HL-60 (cell line): ENCODE measurements around the gene POM121.
"Not testable (repeated sequence)": the region's sequence is repeated elsewhere in the genome, so short reads cannot be mapped to it uniquely, and the experiment has no call there.

Source experiments
- DNase-seq, 2 experiments: peaks; one replicate each; pipeline ENCODE4 v3.0.0-alpha.2; 2010 to 2020; ENCODE audit warnings: low read depth in 1 of 2, low spot score in 1 of 2
- H3K27ac ChIP-seq: fragments of 250-450 bp; sonication (Bioruptor Pico); replicated peaks from 2 replicates; pipeline ENCODE4 v1.5.1; 2020; ENCODE audit warnings: mild to moderate bottlenecking, moderate library complexity
- H3K27me3 ChIP-seq: fragments of 250-450 bp; sonication (Bioruptor Pico); 2 replicates; pipeline ENCODE4 v1.5.1; 2021; ENCODE audit warnings: mild to moderate bottlenecking, moderate library complexity; ENCODE audit not compliant: insufficient read depth, poor library complexity, severe bottlenecking
- H3K4me3 ChIP-seq: replicated peaks from 2 replicates; pipeline ENCODE4 v1.5.1; 2011; ENCODE audit warnings: mild to moderate bottlenecking, control low read depth, low read length; ENCODE audit not compliant: insufficient read depth

The POM121 gene

DNA sequence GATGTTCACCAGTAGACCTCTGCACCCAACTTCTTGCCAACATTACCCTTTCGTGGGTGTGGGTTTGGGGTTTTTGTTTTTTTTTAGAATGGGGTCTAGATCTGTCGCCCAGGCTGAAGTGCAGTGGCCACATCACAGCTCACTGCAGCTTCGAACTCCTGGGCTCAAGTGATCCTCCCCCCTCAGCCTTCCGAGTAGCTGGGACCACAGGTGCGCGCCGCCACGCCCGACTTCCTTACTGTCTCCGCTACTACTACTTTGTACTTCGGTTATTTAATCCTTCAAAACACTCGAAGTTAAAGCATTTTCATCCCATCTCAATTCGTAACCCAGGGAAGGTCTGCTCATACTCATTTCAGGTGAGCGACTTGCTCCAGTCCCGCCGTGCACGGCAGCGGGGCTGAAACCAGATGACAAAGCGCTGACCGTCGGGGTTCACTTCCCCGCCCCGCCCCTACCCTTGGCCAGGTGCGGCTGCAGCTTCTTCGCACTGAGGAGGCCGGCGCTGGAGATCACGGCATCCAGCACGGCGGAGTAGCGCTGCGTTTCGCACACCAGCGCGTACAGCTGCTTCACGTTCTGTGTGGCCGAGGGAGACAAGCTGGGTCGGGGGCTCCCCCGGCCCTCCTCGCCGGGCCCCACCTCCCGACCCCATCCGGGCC lies 29.1 kb downstream of the POM121 start:
- not testable (repeated sequence) for H3K27me3 ChIP-seq, H3K27ac ChIP-seq, DNase-seq
- peak overlapping the region; percentile 41 for H3K4me3 ChIP-seq

DNA sequence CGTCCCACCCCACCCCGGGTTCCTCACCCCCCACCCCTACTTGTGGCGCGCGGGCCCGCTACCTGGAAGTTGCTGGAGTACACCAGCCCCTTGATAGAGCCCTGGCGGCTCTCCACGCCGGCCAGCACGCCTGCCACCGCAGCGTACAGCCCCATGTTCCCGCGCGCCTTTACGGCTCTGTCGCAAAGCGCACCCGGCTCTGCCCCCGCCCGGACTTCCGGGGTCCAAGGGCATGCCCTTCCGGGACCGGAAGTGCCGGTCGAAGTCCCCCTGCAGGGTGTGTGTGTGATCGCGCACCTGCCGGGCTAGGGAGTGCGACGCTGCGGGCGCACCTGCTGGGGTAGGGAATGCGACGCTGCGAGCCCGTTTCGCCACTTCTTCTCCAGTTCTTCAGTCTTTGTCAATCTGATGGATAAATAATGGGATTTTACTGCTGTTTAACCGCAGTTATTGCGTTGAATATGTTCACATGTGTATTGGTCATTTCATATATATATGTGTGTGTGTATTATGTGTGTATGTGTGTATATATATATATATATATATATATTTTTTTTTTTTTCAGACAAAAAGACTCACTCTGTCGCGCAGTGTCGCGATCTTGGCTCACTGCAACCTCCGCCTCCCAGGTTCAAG lies 29.8 kb downstream of the POM121 start:
- H3K4me3 ChIP-seq, result peak overlapping the region; percentile 41
- H3K27ac ChIP-seq, result 0 out of 2 replicates have a peak overlapping the region, but pooled peaks have one; percentile 48
- not testable (repeated sequence) for H3K27me3 ChIP-seq, DNase-seq

DNA sequence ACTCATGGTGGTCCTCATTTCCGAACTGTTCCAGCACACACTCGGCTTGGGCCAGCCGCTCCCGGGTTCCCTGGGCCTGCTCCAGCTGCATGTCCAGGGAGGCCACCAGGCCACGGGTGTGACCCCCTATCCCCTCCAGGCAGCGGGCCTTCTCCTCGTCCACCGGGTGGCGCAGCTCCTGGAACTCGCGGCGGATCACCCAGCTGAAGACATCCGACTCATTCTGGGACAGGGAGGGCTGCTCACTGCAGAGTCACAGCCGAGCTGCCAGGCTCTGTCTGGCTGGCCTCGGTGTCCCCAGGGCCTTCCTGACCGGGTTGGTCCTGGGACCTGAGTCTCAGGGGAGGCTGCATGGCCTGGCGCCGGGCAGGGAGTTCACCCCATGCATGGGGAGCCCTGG lies 35.1 kb downstream of the POM121 start:
- H3K27me3 ChIP-seq, H3K27ac ChIP-seq, H3K4me3 ChIP-seq, DNase-seq: not testable (repeated sequence)

DNA sequence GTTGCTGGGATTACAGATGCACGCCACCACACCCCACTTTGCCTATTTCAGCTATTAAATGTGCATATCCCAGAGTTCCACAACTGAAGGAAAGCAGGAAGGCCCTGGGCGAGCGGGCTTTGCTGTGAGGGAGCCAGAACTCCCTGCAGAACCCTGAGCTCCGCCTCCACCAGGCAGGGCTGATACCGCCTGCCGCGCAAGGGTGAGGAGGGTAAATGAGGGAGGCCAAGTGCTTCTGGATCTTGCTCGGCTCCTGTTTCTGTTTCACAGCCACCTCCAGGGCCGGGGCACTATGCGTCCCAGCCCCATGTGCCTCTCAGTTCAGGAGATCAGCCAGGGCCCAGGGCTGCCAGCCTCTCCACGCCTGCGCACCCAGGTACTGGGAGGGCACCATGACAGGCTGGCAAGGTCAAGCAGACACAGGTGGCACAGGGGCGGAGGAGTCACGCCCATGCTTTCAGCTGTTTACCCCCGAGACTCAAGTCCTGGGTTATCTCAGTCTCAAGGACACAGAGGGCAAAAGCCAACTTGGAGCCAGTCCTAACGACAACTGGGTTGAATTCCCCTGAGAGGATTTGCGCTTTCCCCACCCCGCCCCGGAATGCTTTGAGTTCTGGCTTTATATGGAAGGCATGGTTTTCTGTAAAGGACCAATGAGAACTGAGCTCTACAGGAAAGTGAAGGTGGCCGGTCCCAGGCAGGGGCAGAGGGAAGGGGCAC lies 35.9 kb downstream of the POM121 start:
- H3K27me3 ChIP-seq, H3K4me3 ChIP-seq, H3K27ac ChIP-seq, DNase-seq: not testable (repeated sequence)

DNA sequence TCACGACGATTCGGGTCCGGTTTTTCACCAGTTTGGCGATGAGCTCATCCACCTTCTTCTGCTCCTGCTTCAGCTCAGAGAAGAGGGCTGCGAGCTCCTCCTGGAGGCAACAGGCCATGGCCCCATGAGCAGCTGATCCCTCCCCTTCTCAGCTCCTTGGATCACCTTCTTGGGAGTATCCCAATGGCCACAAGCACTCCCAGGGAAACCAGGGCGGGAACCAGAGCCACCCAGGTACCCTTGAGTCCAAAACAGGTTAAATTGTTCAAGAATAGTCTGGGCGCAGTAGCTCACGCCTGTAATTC lies 36.4 kb downstream of the POM121 start:
- H3K27me3 ChIP-seq, DNase-seq, H3K4me3 ChIP-seq, H3K27ac ChIP-seq: not testable (repeated sequence)

DNA sequence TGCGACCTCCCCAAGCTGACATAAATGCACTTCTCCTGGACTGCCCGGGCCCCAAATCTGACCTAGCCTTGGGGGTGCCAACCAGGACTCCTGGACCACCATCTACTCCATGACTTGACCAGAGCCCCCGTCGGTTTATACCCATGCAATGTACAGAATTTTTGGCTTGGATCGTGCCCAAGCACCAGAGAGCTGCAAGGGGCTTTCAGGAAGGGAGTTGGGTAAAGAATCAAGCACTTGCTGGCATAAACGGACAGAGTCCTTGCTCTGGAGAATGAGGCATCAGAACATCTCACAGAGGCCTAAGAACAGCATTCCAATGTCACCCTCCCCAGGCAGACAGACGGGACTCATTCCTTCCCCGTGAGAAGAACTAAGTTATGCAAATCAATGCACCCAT lies 38.2 kb downstream of the POM121 start:
- not testable (repeated sequence) for H3K27me3 ChIP-seq, H3K27ac ChIP-seq, H3K4me3 ChIP-seq, DNase-seq

DNA sequence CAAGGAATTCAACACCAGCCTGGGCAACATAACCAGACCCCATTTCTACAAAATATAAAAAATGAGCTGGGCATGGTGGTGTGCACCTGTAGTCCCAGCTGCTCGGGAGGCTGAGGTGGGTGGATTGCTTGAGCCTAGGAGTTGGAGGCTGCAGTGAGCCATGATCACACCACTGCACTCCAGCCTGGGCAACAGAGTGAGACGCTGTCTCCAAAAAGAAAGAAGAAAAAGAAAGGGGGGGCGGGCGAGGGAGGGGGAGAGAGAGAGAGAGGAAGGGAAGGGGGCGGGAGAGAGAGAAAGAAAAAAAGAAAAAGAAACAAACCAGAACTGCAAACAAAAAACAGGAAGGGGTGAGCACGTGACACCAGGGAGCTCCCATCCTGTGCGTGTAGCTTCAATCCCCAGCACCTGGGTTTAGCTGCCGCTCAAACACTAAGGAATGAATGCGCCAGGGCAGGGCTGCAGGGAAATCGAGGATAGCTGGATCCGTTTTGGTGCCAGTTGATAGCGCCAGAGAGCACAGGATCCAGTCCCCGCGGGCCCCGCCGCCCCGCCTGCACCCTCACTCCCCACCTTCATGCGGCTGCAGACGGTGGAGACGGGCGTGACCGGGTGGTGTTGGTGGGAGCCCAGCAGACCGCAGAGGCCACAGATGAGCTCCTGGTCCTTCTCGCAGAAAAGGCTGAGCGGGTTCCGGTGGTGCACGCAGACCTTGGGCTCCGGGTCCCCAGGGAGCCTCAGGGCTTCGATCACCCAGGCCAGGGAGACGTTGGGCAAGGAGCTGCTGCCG lies 40.5 kb downstream of the POM121 start:
- not testable (repeated sequence) for DNase-seq, H3K4me3 ChIP-seq, H3K27me3 ChIP-seq, H3K27ac ChIP-seq

DNA sequence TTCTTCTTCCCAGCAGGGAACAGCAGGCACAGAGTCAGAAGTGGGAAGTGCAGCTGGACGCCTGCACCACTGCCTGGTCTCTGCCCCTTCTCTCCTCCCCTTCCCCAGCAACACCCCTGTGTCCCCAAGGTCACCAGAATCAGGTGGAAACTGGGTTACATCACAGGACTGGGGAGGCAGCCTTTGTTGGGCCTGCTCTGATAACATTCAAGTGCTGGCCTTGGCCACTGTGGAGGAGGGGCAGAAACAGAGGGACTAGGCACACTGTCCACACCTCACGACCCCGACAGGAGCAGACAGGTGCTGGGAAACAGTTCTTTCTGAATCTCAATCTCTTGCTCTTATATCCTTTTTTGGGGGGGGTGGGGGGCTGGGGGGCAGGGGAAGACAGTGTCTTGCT lies 42.0 kb downstream of the POM121 start:
- H3K4me3 ChIP-seq, H3K27me3 ChIP-seq, DNase-seq, H3K27ac ChIP-seq: not testable (repeated sequence)

DNA sequence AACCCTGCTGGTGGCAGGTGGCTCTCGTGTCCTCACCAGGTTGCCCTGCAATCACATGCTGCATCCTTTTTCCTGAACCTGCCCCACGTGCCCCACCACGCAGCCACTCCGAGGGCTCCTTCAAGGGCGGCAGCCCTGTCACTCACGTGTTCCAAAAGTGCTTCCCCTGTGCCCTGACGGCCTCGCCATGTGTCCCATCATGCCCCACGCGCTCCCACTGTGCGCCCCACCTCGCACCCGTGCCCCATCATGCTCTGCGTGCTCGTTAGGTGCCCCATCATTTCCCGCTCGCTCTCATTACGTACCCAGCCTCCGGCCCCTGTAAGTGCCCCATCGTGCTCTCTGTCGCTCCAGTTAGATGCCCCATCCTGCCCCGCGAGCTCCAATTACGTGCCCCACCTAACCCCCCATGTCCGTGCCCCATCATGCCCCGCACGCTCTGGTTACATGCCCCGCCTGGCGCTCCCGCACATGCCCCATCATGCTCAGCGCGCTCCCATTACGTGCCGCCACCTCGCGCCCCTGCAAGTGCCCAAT lies 44.2 kb downstream of the POM121 start, which contains the start of gene TRIM74:
Gene TRIM74 (minus strand): TSS at position 487 of the 537 bp plus-strand sequence. CDS start 3,309 bp downstream, outside the sequence.
- H3K27ac ChIP-seq, H3K27me3 ChIP-seq, H3K4me3 ChIP-seq: not testable (repeated sequence)
- peak in 1 of 2 experiments; percentile 0 for DNase-seq

DNA sequence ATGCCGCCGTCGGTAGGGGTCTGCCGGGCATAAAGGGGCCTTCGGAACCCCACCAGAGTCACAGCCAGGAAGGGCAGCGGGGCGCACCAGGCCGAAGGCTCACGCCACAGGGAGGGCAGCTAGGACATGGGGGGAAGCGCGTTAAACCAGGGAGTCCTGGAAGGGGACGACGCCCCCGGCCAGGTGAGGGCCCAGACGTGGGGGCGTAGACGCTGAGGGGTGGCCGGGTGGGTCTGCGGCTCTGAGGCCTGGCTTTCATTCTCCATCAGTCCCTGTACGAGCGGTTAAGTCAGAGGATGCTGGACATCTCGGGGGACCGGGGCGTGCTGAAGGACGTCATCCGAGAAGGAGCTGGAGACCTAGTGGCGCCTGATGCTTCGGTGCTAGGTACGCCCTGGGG lies 44.8 kb downstream of the POM121 start:
- DNase-seq, H3K27me3 ChIP-seq, H3K27ac ChIP-seq, H3K4me3 ChIP-seq: not testable (repeated sequence)

DNA sequence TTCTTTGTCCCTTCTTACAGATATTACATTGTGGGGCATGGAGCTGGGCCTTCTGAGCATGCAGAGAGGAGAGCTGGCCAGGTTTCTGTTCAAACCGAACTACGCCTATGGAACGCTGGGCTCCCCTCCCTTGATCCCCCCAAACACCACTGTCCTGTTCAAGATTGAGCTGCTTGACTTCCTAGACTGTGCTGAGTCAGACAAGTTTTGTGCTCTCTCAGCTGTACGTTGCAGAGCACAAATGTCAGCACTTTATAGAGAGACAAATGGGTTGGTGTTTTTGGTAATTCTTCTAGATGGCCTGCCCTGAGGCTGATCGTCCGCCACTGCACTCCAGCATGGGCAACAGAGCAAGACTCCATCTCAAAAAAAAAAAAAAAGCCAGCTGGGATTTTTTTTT lies 46.6 kb downstream of the POM121 start:
- DNase-seq, H3K4me3 ChIP-seq, H3K27me3 ChIP-seq, H3K27ac ChIP-seq: not testable (repeated sequence)

DNA sequence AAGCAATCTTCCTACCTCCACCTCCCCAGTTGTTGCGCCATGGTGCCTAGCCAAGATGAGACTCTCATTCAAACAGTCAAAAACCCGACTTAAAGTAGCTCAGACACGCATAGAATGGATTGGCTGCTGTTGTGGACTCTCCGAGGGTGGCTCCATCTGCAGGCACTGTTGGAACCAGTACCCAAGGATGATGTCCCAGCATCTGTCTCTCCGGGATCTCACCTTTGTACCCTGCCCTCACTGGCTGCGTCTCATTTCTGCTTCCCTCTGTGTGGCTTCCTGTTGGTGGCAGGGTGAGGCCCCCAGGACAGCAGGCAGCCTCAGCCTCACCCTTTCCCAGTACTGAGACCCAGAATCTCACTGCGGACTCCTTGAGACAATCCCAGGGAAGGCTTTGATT lies 49.9 kb downstream of the POM121 start:
- not testable (repeated sequence) for DNase-seq, H3K27ac ChIP-seq, H3K27me3 ChIP-seq, H3K4me3 ChIP-seq

DNA sequence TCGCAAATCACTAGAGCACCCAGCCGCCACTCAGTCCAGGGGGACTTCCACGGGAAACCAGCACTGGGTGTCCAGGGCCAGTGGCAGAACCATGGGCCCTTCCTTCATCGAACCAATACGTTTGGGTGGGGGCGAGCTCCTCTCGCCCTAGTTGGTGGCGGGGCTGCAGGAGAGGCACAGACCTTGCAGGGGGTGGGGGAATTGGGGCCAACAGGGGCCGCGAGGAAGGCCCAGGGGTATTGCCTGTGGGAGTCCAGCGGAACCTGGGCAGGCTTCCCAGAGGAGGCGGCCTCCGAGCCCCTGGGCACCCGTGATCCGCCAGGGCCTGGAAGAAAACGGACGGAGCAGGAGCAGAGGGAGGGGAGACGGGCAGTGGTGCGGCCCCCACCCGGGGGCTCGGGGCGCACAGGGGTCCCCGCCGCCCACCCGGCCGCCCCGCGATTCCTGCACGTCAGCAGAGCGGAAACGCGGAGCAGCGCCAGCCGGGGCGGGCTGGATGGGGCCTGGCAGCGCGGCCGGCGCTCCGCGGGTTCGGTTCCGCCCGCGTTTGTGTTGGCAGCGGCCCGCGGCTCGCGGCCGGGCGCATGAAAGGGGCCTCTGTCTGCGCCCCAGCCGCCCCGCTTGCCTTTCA lies 50.9 kb downstream of the POM121 start:
- not testable (repeated sequence) for H3K27ac ChIP-seq, H3K27me3 ChIP-seq, H3K4me3 ChIP-seq, DNase-seq

DNA sequence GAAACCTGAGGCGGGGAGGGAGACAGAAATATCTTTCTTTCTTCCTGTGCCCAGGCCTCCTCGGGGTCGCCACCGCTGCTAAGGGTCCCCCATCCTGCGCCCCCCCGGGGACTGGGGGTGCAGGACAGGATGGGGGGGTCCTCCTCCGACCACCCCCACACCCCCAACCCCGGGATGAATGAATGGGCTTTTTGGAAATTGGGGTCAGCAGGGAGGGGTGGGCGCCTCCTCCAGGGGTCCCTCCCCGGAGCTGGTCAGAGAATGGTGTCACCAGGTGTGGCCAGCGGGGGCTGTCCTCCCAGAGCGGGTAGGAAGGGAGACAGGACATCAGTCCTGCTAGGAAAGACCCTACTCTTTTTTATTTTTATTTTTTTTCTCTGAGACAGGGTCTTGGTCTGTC lies 51.5 kb downstream of the POM121 start:
- H3K27ac ChIP-seq, DNase-seq, H3K4me3 ChIP-seq, H3K27me3 ChIP-seq: not testable (repeated sequence)
